Esophagus muscularis mucosa (tissue), 4 donors: ENCODE results near the gene FNIP2. TPM values are rescaled to one million over a fixed set of nuclear protein-coding genes. Genes with fewer than 3 reads are reported as not detected.
A peak's percentile ranks its signal among the peaks of the same experiment; 100 is the strongest.

ENCODE experiments used
- DNase-seq: peaks from one replicate; pipeline ENCODE4 v3.0.0-alpha.2; 2017; ENCODE audit errors: extremely low spot score
- H3K27ac ChIP-seq, 4 donors: fragments of 200-600 bp; sonication (generic); replicated peaks in 1 of 4; 1 replicate in 3 of 4; 2 replicates in 1 of 4; pipeline ENCODE4 v1.5.1; 2016 to 2019; ENCODE audit warnings: mild to moderate bottlenecking in 1 of 4
- H3K27me3 ChIP-seq, 4 donors: fragments of 200-600 bp; sonication (generic); one replicate each; pipeline versions ENCODE4 v1.5.1 to v1.6.0; 2016 to 2019
- H3K36me3 ChIP-seq, 4 donors: fragments of 200-600 bp; sonication (generic); one replicate each; pipeline ENCODE4 v1.5.1; 2016 to 2019
- H3K4me1 ChIP-seq, 4 donors: fragments of 200-600 bp; sonication (generic); one replicate each; pipeline ENCODE4 v1.5.1; 2016 to 2019
- H3K4me3 ChIP-seq, 4 donors: fragments of 200-600 bp; sonication (generic); 1 replicate in 2 of 4; 2 replicates in 2 of 4; pipeline ENCODE4 v1.5.1; 2016 to 2019; ENCODE audit warnings: mild to moderate bottlenecking in 4 of 4, moderate library complexity in 1 of 4
- H3K9me3 ChIP-seq, 4 donors: fragments of 200-600 bp; sonication (generic); 1 replicate in 3 of 4; 2 replicates in 1 of 4; pipeline ENCODE4 v1.5.1; 2016 to 2019
- CTCF ChIP-seq, 3 experiments: fragments of 200-600 bp in 2 of 3; fragments of 450-650 bp in 1 of 3; sonication (generic) in 2 of 3; IDR thresholded peaks; one replicate each; pipeline ENCODE4 v1.5.1; 2017 to 2019; ENCODE audit warnings: antibody characterized with exemption in 3 of 3, mild to moderate bottlenecking in 2 of 3, moderate library complexity in 1 of 3
- EP300 ChIP-seq: sonication (generic); formaldehyde crosslinking; IDR thresholded peaks from one replicate; pipeline ENCODE4 v1.6.1; 2017; ENCODE audit warnings: antibody characterized with exemption
- POLR2A ChIP-seq: fragments of 450-650 bp; IDR thresholded peaks from one replicate; pipeline ENCODE4 v1.6.1; 2017; ENCODE audit warnings: antibody characterized with exemption, moderate library complexity, mild to moderate bottlenecking, low read depth
- POLR2AphosphoS5 ChIP-seq, 2 donors: sonication (generic); formaldehyde crosslinking; IDR thresholded peaks; one replicate each; pipeline ENCODE4 v1.6.1; 2017; ENCODE audit warnings: antibody characterized with exemption in 2 of 2
- WGBS: methylation state at CpG from one replicate; pipeline ENCODE4 v1.1.5; 2018; 5-methylcytosine and 5-hydroxymethylcytosine counted together
- intact Hi-C: fragments of 100-400 bp; cut with DNase I; formaldehyde crosslinking; loops from one replicate; pipeline ENCODE4 v1.15.1; 2023
- total RNA-seq, 4 donors: library from RNA; depleted of rRNA; stranded (reverse); fragments of >200 nt; gene quantifications; one replicate each; pipeline versions ENCODE4 v1.1.0 to v1.2.1, GENCODE V29; 2016

Gene FNIP2
- total RNA-seq, 4 donors from 2014 or later: 80.0 to 97.7 (median 87.4) TPM

DNA sequence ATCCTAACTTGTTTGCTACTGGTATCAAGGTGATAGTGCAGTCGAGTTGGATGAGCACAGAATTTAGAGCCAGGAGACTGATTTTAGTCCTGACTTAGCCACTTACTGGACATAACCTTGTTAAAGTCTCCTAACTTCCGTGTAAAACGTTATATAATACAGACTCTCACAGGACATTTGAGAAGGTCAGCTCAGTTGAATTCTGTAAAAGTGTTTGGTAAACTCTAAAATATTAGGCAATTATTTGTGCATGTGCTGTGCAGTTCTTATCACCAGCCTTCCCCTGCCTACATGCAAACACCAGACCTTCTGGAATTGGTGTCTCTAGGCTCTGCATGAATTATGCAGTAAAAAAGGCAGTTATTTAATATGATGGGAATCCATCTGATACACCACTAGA lies 45.4 kb downstream of the FNIP2 start:
- DNase-seq: no peak
- peak overlapping the region in 1 of 4 donors; percentile 24 for H3K27ac ChIP-seq
- peaks cover 52 to 81% (median 72%) of the 10 kb centered on the region in 4 donors for H3K4me1 ChIP-seq
- WGBS: 65% methylated on average over 3 of the region's 3 CpGs
- H3K27me3 ChIP-seq: no peaks in the 10 kb centered on the region
- TF ChIP-seq CTCF (IDR thresholded peaks at IDR 0.05) (no peak), EP300 (no peak), POLR2AphosphoS5 (IDR thresholded peaks at IDR 0.05) (no peak), POLR2A (no peak)
- H3K9me3 ChIP-seq: no peaks in the 10 kb centered on the region
- no peak overlapping the region for H3K4me3 ChIP-seq
- no peaks in the 10 kb centered on the region for H3K36me3 ChIP-seq
- intact Hi-C loops: no loop called here

DNA sequence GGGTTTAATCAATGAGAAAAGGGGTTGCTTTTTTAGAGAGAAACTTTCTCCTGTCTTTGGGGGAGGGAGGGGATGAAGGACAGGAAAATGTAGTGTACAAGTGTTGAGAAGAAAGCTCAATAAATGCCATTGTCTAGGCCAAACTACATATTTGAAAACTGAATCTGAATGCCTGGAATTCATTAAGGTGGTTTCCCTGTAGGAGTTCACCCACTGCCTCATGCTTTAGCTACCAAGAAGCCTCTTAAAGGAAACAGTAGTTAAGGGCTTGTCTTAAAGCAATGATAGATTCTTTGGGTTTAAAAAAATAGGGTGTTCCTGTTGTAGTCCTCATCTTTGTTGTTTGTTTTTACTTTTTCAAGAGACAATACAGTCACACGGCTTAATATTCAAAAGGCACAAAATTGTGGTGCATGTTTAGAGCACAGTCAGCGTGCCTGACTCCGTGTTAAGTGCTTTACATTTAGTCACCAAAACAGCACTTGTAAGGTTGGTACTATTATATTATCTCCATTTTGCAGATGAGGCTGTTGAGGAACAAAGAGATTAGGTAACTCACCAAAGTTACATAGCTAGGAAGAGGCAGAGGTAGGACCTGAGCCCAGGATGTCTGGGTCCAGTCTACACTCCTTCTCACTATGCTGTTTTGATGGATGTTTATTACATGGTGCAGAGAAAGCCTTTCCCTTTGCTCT lies 46.0 kb downstream of the FNIP2 start:
- Histone ChIP-seq H3K36me3 (no peaks in the 10 kb centered on the region), H3K4me3 (no peak overlapping the region), H3K27me3 (no peaks in the 10 kb centered on the region), H3K27ac (peak overlapping the region in 1 of 4 donors; percentile 24), H3K9me3 (no peaks in the 10 kb centered on the region), H3K4me1 (peaks cover 52 to 81% (median 72%) of the 10 kb centered on the region in 4 donors)
- 89% methylated on average over 3 of the region's 3 CpGs for WGBS
- intact Hi-C loops: no loop called here
- TF ChIP-seq POLR2A: no peak
- TF ChIP-seq EP300: no peak
- no peak for TF ChIP-seq POLR2AphosphoS5 (IDR thresholded peaks at IDR 0.05)
- no peak for TF ChIP-seq CTCF (IDR thresholded peaks at IDR 0.05)
- DNase-seq: no peak

DNA sequence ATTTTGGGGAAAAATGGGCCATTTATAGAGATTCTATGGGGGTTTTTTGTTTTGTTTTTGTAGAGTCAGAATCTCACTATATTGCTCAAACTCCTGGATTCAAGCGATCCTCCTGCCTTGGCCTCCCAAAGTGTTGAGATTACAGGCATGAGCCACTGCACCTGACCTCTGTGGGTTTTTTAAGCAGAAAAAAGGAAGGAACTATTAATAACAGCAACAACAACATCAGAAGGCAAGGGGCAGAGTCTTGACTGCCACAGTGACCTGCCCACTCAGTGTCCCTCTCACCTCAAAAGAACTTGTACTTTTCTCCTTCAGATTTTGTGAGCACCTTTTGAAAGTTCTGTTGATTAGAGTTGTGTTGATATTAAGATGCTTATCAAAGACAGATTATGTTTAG lies 48.1 kb downstream of the FNIP2 start:
- Histone ChIP-seq H3K4me3 (no peak overlapping the region), H3K27me3 (no peaks in the 10 kb centered on the region), H3K36me3 (no peaks in the 10 kb centered on the region), H3K4me1 (peaks cover 54 to 81% (median 71%) of the 10 kb centered on the region in 4 donors), H3K27ac (no peak overlapping the region), H3K9me3 (no peaks in the 10 kb centered on the region)
- 96% methylated on average over 1 of the region's 1 CpG for WGBS
- no peak for TF ChIP-seq POLR2A
- TF ChIP-seq CTCF (IDR thresholded peaks at IDR 0.05): no peak
- no peak for TF ChIP-seq POLR2AphosphoS5 (IDR thresholded peaks at IDR 0.05)
- TF ChIP-seq EP300: no peak
- intact Hi-C loops: no loop called here
- no peak for DNase-seq

- Histone ChIP-seq H3K4me3 (no peak overlapping the region), H3K27ac (no peak overlapping the region), H3K4me1 (peaks cover 47 to 80% (median 67%) of the 10 kb centered on the region in 4 donors), H3K27me3 (no peaks in the 10 kb centered on the region), H3K36me3 (no peaks in the 10 kb centered on the region), H3K9me3 (no peaks in the 10 kb centered on the region)
- no peak for DNase-seq
- intact Hi-C loops: no loop called here
- WGBS: 91% methylated on average over 10 of the region's 10 CpGs
- TF ChIP-seq POLR2AphosphoS5 (IDR thresholded peaks at IDR 0.05): no peak
- TF ChIP-seq CTCF (IDR thresholded peaks at IDR 0.05): no peak
- TF ChIP-seq EP300: no peak
- TF ChIP-seq POLR2A: no peak
Observed at GRCh38 chr4:158817562-158818296, 48.9 kb downstream of the FNIP2 start.
